HG03439 (cell line): ENCODE measurements around the gene FAM117A.

Experiments
- ATAC-seq: cut with Tn5 transposase; IDR thresholded peaks from one replicate; pipeline ENCODE4 v1.9.1; 2021; ENCODE audit warnings: mild to moderate bottlenecking, moderate library complexity; ENCODE audit not compliant: unreplicated experiment

FAM117A gene

GRCh38 chr17:49763735-49764558 lies at the start of gene FAM117A:
FAM117A (minus strand) TSS chr17:49764131; CDS start chr17:49764087, 44 bp downstream.
- peak; percentile 96 for ATAC-seq

- ATAC-seq, result no peak
These were observed 45.1 kb upstream of the FAM117A start for GRCh38 chr17:49809056-49809455.

- ATAC-seq, result no peak
These were observed 34.8 kb upstream of the FAM117A start for GRCh38 chr17:49798738-49799137.

- ATAC-seq, result no peak
These were observed 34.3 kb upstream of the FAM117A start for GRCh38 chr17:49798182-49798581.

GRCh38 chr17:49795372-49795771 lies 31.4 kb upstream of the FAM117A start:
- no peak for ATAC-seq

- no peak for ATAC-seq
These were observed 29.4 kb upstream of the FAM117A start for GRCh38 chr17:49793309-49793708.

- ATAC-seq, result no peak
These were observed 25.3 kb upstream of the FAM117A start for GRCh38 chr17:49789243-49789578.

GRCh38 chr17:49788478-49789242 lies 24.7 kb upstream of the FAM117A start, which contains the start of gene KAT7:
KAT7 (plus strand) TSS chr17:49788681; CDS start chr17:49788835, 154 bp downstream.
- peak; percentile 91 for ATAC-seq

- no peak for ATAC-seq
These were observed 24.1 kb upstream of the FAM117A start for GRCh38 chr17:49787884-49788477.

GRCh38 chr17:49784636-49785035 lies 20.7 kb upstream of the FAM117A start:
- no peak for ATAC-seq

GRCh38 chr17:49783791-49784190 lies 19.9 kb upstream of the FAM117A start:
- ATAC-seq, result no peak

GRCh38 chr17:49783071-49783715 lies 19.3 kb upstream of the FAM117A start:
- ATAC-seq, result no peak

GRCh38 chr17:49779739-49780231 lies 15.9 kb upstream of the FAM117A start:
- ATAC-seq, result no peak

GRCh38 chr17:49779156-49779738 lies 15.3 kb upstream of the FAM117A start:
- no peak for ATAC-seq

GRCh38 chr17:49777563-49777962 lies 13.6 kb upstream of the FAM117A start:
- ATAC-seq, result no peak

GRCh38 chr17:49776551-49777300 lies 12.8 kb upstream of the FAM117A start:
- no peak for ATAC-seq

- no peak for ATAC-seq
These were observed 11.8 kb upstream of the FAM117A start for GRCh38 chr17:49775546-49776260.

GRCh38 chr17:49766918-49767530 lies 3.1 kb upstream of the FAM117A start:
- no peak for ATAC-seq
